Umbilical cord (tissue), 2 donors: Measurements from ENCODE around the gene POLG. TPM values are rescaled to one million over a fixed set of nuclear protein-coding genes. Genes with fewer than 3 reads are reported as not detected.

Experiments used
- DNase-seq: peaks from one replicate; pipeline ENCODE4 v3.0.0-alpha.2; 2015; ENCODE audit warnings: low spot score
- total RNA-seq: library from RNA; depleted of rRNA; stranded (reverse); fragments of >200 nt; gene quantifications from one replicate; pipeline ENCODE4 v1.2.3, GENCODE V29; 2014; ENCODE audit warnings: low replicate concordance; ENCODE audit not compliant: insufficient read depth

Gene POLG
- total RNA-seq, 1 donor from 2014 or later, result 40.9 TPM

- DNase-seq, result no peak
Measured at GRCh38 chr15:89356634-89357298, 22.1 kb upstream of the POLG start.

- DNase-seq, result no peak
Measured at GRCh38 chr15:89353991-89354390, 19.4 kb upstream of the POLG start.

- no peak for DNase-seq
Measured at GRCh38 chr15:89352476-89352875, 17.9 kb upstream of the POLG start.

DNA sequence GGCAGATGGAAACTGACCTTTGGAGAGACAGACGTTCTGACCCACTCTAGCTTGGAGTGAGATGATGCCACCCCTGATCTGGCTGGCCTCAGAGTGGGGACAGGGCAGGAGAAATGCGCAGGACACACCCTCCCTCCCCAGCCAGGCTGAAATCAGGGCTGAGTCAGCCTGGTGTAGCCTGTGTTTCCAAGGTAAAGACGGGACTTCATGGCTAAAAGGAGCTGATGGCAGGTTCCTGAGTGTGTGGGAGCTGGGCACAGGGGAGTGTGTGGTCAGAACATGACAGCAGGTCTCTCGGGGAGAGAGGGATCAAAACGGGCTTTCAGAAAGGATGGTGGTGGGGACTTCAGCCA lies 14.6 kb upstream of the POLG start:
- DNase-seq, result no peak

DNA sequence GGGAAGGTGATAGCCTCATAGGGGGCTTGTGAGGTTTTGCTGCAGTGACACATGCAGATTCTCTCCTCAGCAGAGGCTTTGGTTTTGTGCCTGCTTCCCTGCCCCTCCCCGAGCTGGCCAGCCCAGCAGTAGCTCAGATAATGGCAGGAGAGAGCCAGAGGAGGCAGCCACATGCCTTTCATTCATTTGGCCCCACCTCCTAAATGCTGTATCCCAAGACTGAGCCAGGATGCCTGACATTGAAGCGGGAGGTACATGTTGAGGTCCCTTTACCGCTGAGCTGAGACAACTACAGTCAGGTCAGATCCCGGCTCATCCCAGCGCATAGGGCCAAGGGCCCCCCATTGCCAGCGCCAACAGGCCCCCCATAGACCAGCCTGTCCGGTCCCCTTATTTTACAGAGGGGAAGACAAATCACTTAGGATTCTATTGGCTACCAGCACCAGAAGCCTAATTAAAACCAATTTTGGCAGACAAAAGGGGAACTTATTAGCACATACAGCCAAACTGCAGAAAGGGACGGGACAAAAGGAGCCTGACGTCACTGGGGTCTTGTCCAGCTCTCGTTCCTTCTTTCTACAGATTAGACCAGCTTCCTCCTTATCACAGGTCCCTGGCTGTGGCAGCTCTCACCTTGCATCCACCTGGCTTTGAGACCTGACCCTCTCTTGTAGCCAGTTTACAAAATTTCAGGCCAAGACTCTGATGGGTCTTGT lies 12.1 kb upstream of the POLG start:
- no peak for DNase-seq

DNA sequence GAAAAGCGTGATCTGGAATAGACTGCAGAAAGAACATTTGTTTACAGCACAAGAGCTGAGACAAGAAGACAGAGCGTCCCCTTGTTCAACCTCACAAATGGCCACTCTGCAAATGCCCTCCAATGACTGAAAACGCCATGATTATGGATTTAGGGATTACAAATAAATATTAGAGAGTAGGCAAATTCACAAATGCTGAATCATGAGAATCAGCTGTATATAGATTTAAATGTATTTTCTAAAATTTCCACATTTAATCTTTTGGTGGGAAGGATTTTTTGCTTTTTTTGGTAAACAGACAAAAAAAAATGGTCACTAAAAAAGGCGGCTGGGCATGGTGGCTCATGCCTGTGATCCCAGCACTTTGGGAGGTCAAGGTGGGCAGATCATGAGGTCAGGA lies 10.6 kb upstream of the POLG start:
- DNase-seq, result no peak

DNA sequence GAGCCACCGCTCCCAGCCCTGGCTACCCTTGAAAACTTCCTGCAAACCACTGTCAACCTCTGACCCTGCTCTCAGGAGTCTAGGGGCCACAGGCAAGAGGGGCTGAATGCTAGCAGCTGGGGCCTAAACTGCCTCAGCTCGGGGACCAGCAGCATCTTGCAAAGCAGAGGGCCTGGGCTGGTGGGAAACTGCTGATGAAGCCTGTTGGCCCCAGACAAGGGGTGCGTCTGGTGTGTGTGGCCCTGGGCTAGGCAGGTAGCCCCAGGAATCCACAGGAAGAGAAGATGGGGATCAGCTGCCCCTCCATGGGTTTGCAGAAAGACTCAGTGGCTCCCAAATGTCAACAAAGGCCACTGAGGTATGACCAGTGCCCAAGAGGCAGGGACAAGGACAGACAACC lies 8.2 kb upstream of the POLG start:
- DNase-seq, result no peak

GRCh38 chr15:89341316-89342005 lies 6.8 kb upstream of the POLG start:
- no peak for DNase-seq

GRCh38 chr15:89340573-89340972 lies 5.9 kb upstream of the POLG start:
- no peak for DNase-seq

- no peak for DNase-seq
Measured at GRCh38 chr15:89338036-89338435, 3.4 kb upstream of the POLG start.

DNA sequence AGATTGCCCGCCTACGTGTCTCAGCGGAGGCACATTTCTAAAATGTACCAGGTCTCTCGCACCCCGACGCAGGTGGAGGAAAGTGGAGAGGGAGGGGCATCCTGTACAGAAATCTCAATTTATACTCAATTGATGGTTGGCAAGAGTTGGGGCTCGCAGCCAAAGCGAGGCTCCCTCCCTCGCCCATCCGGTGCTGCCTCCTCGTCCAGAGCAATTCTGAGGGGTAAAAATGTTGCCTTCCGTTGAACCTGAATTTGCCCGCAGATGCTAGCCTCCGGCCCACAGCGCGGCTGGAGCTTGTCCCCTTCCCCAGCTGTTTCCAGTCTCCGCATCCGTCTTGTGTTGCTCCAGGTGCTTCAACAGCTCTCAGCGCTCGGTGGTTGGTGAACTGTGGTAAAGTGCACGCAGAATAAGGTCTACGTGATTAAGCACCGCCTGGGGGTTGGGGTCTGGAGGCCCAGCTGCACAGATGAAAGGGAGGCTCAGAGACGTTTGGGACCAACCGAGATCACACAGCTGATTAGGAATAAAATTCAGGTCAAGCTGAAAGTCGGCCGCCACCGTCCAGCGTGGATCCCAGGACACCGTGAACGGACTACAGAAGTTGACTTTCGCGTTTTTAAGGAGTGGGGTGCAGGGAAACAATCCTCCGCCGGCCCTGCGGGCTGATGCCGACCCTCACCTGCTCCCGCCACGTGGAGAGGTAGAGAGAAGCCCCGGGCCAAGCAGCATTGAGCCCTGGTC lies 846 bp upstream of the POLG start:
- DNase-seq, result peak; percentile 38

DNA sequence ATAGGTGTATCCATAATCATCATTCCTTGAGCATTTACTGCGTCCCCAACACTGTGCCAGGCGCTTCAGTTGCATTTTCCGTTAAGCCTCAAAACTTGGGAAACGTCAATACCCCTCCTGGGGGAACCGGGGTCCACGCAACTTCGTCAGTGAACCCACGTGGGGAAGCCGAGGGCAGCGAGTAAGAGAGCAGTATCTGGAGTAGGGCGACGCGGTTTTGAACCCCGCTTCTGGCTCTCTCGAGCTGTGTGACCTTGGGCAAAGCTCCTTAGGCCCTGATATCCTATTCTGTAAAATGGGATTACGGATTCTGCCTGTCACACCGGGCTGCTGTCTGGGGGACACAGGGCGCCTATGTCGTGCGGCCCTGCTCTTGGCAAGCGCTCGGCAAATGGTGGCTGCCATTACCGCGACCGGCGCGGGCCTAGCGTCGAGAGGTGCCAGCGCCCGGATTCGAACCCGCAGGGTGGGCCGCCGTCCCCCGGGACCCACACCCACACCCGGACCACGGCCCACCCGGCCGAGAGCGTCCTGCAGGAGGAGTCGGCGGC lies 590 bp downstream of the POLG start:
- no peak for DNase-seq

DNA sequence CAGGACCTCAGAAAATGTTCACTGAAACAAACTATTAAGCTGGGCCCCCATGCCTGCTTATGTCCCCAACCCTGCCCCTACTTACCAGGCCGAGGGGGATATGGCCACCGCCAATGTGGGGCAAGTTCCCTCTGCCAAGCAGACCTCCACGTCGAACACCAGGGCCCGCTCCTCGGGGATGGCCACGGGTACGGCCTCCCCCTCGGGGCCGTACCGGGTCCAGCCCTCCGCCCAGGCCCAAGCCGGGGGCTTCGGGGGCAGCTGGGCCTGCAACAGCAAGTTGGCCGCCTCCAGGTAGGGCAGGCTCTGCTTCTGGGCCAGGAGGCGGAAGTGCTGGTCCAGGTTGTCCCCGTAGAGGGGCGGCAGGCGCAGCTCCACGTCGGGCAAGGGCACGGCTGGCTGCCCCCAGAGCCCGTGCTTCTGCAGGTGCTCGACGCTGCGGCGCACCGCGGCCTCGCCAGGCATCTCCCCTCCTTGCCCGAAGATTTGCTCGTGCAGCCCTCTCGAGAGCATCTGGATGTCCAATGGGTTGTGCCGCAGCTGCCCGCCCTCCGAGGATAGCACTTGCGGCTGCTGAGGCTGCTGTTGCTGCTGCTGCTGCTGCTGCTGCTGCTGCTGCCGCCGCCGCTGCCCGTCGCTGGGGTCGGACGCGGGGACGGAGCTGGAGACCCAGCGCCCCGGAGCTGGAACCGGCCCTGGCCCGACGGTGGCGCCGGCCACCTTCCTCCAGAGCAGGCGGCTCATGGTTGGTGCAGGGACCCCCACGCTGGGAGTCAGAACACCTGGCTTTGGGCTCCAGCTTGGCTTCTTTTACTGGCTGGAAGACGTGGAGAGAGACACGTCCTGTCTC lies 1.4 kb downstream of the POLG start:
- DNase-seq, result no peak

DNA sequence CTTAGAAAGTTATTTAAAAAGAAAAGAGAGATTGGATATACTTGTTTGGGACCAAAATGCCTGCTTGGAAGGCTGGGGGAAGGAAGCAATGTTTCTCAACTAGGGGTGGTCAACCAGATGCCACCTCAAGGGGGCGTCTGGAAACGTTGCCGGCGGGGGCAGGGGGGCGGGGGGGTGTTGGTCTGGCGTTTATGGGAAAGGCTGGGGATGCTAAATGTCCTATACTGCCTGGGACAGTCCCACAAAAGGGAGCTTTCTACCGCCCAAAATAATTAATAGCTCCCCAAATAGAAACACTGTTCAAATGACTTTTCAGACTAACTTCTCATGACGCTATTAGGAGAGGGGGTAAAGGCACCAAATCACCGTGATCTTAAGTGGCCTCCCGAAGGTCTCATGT lies 2.2 kb downstream of the POLG start:
- DNase-seq, result no peak

DNA sequence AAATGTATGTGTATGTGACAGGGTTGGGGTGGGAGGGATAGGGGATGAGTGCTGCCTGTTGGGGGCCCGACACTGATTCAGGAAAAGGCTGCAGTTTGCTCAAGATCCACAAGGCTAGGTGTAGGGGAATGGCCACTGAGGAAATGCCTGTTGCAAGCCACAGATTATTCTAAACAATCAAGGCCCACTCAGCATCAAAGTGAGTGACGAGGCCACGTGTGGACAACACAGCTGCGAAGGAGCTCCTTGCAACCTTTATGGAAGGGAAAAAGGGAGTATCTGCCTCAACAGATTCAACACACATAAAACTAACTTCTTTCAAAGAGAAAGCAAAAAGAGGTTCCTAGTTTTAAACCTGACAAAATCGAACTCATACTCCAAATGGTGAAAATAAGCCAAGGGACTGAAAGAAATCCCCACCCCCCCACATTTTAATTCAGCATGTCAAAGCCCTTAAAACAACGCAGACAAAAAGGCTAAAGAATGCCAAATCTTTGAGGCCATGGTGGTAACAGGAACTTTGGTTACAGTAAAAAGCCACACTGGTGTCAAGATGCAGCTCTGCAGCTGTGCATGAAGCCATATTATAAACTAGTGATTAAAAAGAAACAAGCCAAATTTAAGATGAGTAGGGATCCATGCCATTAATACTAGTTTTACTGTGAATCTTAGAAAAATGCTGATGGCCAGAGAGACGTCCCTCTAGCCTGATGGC lies 3.6 kb downstream of the POLG start:
- no peak for DNase-seq

GRCh38 chr15:89330119-89330518 lies 4.5 kb downstream of the POLG start:
- DNase-seq, result no peak

DNA sequence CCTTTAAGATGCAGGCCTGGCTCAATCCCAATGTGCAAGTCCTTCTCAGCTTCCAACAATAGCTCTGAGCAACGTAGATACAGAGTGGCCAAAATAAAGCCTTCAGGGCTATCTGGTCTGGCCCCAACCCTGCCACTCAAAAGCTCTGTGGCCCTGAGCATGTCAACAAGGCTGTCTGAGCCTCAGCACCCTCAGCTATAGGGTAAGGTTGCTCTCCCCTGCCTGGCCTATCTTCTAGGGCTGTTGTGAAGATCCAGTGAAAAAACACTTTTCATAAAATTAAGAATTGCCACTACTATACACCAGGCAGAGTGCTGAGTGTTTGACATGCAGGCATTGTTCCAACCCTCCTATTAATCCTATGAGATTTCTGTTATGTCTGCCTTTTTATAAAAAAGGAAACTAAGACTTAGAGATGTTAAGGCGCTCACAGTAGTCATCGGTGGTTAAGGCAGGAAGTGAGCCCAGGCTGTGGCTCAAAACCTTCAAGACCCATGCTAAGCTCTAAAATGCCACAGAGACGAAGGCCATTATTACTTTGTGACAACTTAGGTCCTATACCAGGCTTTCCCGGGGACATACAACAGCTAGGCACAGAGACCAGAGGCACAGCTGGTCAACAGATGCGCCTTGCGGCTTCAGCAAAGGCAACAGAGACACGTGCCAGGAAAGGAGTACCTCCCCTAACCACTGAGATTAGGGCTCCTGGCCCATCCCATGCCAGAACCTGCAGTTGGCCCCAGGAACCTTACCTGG lies 5.1 kb downstream of the POLG start:
- DNase-seq, result no peak

DNA sequence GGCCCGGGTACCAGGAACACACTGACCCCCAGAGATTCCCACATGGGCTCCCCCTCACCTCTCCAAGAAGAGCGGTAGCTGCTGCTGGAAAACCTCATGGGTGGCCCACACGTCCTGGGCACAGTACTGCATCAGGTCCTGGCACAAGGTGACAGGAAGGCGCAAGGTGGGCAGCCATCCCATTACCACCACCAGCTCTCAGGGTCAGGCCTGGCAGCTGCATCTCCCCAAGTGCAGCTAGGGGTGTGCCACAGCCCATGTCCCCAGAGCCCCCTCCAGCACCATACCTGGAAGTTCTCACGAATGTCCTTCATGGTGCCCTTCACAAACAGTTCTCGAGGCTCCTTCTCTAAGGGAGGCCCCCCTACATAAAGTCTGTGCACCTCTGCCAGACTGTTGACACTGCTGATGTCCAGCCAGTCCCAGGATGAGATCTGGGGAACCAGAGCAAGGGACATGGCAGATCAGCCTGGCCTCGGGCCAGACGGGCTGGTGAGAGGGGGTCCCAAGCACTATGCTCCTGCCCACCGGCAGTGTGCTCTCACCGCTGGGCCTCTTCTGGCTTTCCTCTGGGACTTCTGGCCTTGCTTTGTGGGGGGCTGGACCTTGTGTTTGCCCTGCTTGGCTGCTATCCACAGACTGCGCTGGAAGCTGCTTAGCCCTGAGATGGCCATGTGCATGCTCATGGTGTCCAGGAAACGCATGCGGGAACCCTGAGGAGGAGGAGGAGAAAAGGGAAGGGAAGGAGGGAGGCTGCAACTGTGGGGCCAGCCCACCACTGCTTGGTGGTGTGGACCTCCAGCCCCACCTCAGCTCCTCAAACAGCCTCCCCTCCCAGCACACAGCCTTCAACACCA lies 6.0 kb downstream of the POLG start:
- DNase-seq, result no peak

- no peak for DNase-seq
Measured at GRCh38 chr15:89327113-89327512, 7.5 kb downstream of the POLG start.
